ENCODE results near the gene KIF1A.

KIF1A gene

DNA sequence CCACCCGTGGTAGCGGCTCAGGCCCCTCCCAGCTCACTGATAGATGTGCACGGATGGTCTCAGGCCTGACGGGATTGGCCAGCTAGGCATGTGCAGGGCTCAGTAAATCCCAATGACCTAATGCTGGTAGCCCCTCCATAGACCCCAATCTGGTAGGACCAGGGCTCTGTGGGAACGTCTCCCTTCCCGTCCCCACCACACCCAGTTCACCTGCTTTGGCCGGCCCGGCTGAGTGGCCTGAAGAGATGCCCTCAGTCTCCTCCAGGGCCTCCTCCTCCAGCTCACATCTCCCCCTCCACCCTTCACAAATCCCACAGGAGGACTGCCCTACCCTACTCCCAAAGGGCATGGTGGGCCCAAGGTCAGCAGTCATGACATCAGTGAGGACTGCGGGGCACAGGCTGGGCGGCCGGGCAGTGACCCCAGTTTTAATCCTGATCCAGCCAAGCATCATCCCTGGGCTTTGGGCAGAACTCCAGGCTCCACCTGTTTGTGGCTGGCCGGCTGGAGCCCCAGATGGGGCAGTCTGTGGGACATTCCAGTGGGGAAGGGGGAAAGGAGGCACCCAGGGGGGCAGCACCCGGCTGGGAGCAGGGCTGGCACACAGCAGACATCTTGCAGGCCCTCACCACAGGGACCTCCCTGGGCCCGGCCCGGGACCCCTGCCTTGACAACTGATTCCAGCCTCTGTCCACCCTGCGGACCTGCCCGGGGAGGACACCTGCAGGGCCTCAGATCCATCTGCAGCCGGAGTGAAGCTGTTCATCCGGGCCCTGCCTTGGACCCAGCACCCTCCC lies 2.3 kb downstream of the KIF1A start:
- DNase-seq = no peak

- DNase-seq = no peak
Measured at GRCh38 chr2:240816584-240817495, 3.2 kb downstream of the KIF1A start.

DNA sequence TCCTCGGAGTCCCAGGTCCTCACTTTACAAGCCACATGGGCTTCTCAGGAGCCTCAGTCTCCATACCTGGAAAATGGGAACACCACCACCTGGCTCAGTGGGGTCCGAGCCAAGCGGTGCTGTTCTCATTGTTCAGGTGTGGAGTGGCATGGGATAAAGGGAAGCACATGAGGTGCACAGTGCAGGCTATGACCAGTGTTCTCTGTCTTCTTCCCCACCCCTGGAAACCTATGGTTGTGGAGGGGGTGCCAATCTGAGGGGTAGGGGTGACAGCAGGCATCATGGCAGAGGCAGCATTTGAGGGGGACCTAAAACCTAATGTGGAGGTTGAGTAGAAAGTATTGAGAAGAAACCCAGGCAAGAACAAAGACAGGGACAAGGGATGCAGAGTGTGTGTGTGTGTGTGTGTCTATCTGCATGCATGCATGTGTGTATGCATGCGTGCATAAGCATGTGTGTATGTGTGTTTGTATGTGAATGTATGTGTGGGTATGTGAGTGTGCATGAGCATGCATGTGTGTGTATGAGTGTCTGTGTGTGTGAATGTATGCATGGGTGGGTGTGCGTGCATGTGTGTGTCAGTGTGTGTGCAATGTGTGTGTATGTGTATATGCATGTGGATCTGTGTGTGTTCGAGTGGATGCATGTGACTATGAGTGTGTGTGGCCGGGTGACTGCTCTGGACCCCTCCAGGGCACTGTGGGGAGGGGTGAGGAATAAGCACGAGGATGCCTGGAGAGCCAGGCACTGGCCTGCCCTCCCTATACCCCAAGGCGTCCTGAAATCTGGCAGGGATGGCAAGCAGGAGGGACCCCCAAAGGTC lies 4.0 kb downstream of the KIF1A start:
- no peak for DNase-seq

DNA sequence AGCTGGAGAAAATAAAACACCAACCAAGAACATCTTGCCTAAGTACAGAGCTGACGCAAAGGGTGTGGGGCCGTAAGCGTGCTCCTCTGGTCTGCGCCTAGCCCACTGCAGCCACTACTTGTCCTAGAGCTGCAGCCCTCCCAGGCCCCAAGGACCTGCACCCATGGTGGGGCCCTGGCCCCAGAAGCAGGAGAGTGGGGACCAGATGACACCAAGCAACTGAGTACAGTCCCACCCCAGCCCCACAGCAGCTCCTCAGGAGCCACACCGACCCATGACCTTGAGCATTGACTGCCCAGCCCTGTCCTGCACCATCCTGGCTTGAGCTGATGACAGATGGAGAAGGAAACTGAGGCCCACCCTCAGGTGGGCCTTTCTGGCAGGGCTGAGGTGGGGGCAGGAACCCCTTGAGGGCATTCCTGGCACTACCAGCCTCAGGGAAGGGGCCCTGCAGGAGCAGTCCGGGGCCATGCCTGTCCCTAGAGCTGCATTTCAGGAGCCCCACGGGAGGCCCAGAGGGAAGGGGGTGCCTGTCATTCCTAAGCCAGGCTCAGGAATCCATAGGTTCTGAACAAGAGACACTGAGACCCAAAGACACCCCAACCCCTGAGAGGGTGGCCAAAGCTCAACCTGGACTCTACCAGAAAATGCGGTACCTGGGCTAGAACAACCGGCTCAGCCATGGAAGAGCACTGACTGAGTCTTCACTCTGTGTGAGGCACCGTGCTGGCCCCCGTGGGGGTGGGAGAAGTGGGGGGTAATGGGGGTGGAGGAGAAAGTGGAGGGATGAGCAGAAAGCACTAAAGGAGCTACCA lies 4.9 kb downstream of the KIF1A start:
- DNase-seq = no peak

- DNase-seq = no peak
Measured at GRCh38 chr2:240814280-240814679, 5.7 kb downstream of the KIF1A start.

GRCh38 chr2:240813231-240813921 lies 6.6 kb downstream of the KIF1A start:
- DNase-seq = no peak

DNA sequence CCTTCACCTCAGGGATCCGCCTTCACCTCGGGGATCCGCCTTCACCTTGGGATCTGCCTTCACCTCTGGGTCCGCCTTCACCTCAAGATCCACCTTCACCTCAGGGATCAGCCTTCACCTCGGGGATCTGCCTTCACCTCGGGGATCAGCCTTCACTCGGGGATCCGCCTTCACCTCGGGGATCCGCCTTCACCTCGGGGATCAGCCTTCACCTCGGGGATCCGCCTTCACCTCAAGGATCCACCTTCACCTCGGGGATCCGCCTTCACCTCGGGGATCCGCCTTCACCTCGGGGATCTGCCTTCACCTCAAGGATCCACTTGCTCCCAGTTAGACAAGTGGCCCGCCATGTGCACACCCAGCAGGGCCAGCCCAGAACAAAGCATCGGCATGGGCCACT lies 7.3 kb downstream of the KIF1A start:
- DNase-seq = no peak

DNA sequence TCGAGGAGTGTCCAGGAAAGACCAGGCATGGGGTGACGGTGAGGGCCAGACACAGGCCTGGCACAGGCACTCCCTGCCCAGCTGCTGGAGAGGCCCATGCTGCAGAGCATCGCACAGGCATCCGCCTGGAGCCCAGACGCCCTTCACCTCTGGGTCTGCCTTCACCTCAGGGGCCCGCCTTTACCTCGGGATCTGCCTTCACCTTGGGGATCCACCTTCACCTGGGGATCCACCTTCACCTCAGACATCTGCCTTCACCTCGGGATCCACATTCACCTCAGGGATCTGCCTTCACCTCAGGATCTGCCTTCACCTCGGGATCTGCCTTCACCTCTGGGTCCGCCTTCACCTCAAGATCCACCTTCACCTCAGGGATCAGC lies 7.7 kb downstream of the KIF1A start:
- no peak for DNase-seq

- no peak for DNase-seq
Measured at GRCh38 chr2:240811346-240812300, 8.4 kb downstream of the KIF1A start.

DNA sequence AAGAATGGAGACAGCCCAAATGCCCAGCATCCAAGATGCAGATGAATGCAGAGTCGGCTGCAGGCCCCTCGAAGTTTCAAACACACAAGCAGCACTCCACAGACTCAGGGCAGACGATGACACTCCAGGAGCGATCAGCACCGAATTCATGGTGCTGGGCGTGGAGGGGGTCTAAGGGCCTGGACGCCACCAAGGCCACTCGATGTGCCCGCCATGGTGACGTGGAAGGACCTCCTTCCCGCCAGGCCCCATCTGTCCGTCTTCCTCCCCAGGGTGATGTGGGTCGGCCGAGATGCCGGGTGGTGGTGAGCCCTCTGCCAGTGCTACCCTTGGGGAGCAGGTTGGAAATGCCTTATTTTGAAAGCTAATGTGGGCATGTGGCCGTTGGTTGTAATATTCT lies 9.4 kb downstream of the KIF1A start:
- DNase-seq = no peak

DNA sequence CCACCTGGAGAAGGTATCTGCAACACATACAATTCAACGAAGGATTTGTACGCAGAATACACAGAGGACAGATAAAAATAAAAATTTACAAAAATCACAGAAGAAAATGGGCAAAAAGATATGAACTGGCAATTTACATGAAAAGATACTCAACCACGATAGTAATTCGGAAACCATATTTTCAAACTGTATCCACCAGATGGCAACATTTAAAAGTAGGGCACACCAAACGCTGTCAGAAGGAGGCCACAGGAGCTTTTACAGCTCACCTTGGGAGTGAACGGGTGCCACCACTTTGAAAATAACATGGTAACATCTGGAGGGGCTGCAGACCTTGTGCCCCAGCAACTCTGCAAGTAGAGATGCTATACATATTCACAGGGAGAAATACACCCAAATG lies 9.8 kb downstream of the KIF1A start:
- DNase-seq = no peak

- DNase-seq = no peak
Measured at GRCh38 chr2:240809276-240809675, 10.7 kb downstream of the KIF1A start.

DNA sequence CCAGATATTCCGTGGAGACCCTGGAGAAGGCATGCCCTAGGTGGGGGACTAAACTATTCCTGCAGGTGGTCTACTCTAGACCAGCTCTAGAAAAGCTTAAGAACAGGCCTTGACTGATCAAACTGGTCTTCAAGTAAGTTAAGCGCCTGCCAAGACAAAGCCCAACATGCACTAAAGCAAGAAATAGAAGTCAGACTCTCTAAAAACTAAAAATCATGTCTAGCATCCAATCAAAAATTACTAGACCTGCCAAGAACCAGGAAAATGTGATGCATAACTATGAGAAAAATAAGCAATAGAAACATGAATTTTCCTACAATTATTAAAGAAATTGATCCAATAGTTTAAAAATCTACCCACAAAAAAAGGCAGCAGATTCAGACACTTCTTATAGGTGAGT lies 13.6 kb downstream of the KIF1A start:
- no peak for DNase-seq

DNA sequence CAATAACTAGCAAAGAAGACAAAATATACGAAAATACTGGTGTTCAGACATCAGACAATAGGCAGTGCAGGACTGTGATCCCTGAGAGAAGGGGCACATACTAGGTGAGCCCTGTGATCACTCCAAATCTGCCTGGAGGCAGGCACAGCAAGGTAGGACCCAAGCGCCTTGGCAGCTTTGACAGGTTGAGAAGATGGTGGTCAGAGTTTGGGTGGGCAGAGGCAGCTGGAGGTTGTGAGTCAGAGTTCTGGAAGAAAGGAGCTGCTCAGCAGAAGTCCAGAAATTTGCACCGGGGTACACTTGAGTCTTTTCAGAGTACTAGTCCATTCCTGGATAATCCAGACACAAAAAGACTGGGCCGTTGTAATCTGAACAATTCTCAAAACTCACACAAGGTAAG lies 14.0 kb downstream of the KIF1A start:
- DNase-seq = no peak

GRCh38 chr2:240803191-240803590 lies 16.8 kb downstream of the KIF1A start:
- no peak for DNase-seq

GRCh38 chr2:240799033-240799820 lies 20.8 kb downstream of the KIF1A start:
- DNase-seq = no peak

DNA sequence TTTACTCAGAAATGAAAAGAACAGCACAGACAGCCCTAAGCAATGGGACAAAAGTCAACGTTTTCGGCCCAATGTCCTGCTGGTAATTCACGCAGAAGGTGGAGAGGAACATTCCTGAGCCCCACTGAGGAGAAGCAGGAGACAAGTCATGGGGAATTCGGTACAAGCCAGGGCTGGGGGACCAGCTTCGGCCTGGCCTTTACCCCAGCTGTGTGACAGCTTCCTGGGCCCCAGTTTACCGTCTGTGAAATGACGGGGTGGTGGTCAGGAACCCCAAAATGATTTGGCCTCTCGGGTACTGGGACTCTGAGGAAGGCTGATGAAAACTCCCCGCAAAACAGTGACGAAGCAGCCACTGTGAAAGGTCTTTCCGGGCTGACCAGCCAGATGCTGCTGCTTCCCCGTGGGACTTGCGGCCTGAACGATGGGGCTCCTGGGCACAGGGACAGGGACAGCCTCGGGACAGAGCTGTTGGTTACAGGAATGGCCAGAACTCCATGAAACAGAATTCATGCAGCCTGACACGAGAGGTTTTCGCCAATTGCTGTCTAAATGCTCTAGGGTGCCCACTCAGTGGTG lies 21.6 kb downstream of the KIF1A start:
- DNase-seq = no peak

DNA sequence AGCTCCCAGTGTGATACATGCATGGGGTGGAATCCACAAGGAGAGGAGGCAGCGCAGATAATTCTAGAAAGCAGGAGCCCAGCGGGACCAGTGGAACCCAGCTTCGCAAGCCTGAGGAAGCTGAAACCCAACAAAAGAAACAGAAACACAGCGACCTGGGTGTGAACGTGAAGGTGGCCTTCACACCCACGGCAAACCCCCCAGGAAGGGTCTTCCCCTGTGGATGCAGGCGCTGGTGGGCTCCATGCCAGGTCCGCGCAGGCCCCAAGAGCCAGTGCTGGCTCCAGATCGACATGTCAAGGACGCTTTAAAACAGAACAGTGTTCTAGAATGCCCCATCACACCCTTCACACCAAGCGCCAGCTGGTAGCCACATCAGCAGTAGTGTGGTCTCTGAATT lies 22.1 kb downstream of the KIF1A start:
- DNase-seq = no peak

GRCh38 chr2:240797500-240797895 lies 22.5 kb downstream of the KIF1A start:
- no peak for DNase-seq
